KBM-7 (cell line): ENCODE data around the gene CHKB.
"Not testable (repeated sequence)": the region's sequence is repeated elsewhere in the genome, so short reads cannot be mapped to it uniquely, and the experiment has no call there.

ENCODE experiments used
- DNase-seq: peaks from one replicate; pipeline ENCODE4 v3.0.0-alpha.2; 2015
- in situ Hi-C: fragments of 300-500 bp; cut with MboI; formaldehyde crosslinking; loops from 2 replicates; pipeline ENCODE4 v1.14.3; 2020; ENCODE audit warnings: low sequenced_read_pairs, low pct_unique_long_range_greater_than_20kb, mixed read lengths

Gene CHKB

DNA sequence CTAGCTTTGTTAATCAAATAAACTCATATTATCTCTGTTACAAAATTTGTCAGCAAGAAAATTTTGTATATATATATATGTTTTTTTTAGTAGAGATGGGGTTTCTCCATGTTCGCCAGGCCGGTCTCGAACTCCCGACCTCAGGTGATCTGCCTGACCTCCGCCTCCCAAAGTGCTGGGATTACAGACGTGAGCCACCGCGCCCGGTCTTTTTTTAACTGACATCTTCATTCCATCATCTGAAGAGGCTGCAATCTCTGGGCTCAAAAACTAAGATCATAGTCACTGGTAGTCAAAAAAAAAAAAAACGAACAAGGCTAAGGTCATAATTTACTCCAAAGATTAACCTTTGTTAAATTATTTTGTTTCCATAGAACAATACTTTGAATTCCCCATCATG, 42.3 kb downstream of the CHKB start:
- DNase-seq, result no peak
- in situ Hi-C loops, result no loop called here

DNA sequence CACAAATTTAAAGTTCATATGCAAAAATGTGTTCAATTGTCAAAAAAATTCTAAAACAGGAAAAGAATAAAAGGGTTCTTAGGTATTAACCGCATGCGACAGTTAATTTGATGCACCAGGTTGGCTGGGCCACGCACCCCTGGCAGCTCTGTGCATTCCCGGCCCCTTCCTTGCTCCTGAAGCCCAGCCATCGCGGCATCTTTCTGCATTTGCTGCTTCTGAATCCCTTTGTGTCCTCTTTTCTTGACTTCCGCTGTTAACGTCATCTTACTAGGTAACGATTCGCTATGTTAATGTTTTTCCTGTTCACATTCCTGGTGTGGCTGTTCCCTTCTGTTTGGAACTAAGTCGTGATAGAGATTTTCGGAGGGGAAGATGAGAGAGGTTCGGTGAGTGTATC, 44.9 kb downstream of the CHKB start:
- in situ Hi-C loops, result no loop called here
- no peak for DNase-seq

DNA sequence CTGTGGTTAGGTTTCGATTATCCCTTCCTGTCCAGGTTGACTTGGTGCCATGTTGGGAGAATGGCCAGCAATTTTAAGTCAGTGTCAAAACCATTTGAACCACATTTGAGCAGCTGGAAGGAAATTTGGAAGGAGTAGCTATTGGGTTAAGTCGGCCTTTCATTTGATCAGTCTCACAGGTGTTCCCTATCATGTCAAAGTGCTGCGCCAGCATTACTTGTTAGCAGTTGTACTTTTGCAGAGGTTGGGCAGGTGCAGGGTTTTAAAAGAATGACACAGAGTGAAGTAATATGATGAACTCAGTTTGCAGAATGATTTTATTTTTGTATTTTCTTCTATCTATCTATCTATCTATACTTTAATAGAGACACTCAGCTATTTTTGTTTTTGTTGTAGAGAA, 46.4 kb downstream of the CHKB start:
- in situ Hi-C loops, result no loop called here
- no peak for DNase-seq

DNA sequence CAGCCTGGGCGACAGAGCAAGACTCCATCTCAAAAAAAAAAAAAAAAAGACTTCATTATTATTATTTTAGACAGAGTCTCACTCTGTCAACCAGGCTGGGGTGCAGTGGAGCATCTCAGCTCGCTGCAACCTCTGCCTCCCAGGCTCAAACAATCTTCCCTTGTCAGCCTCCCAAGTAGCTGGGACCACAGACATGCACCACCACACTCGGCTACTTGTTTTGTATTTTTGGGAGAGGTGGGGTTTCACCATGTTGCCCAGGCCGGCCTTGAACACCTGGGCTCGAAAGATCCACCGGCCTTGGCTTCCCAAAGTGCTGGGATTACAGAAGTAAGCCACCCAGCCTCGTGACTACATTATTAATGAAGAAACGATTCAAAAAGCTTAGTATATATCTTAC, 47.5 kb downstream of the CHKB start:
- no peak for DNase-seq

DNA sequence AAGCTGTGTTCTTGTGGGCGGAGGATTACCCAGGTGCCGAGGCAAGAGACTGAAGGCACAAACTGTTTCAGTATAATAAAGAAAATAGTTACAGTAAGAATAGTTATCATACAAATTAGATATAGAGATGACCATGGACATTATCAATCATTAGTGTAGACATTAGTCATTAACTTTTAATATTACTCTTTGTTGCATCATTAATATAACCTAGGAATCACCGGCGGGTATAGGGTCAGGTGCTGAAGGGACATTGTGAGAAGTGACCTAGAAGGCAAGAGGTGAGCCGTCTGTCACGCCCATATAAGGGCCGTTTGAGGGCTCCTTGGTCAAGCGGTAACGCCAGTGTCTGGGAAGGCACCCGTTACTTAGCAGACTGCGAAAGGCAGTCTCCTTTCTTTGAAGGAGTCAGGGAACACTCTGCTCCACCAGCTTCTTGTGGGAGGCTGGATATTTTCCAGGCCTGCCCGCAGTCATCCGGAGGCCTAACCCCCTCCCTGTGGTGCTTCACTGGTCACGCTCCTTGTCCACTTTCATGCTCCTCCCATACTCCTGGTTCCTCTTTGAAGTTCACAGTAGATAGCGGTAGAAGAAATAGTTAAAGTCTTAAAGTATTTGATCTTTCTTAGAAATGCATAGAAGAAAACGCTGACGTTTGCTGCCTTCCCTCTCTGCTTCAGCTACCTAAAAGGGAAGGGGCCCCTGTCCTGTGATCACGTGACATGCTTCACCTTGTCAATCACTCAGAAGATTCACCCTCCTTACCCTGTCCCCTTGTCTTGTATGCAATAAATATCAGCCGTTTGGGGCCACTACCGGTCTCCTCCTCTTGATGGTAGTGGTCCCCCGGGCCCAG, 48.6 kb downstream of the CHKB start:
- peak; percentile 69 for DNase-seq
- in situ Hi-C loops, result not testable (repeated sequence)

More for the DNA sequence above, 47.5 kb downstream of the CHKB start:
- in situ Hi-C loops, result no loop called here

DNA sequence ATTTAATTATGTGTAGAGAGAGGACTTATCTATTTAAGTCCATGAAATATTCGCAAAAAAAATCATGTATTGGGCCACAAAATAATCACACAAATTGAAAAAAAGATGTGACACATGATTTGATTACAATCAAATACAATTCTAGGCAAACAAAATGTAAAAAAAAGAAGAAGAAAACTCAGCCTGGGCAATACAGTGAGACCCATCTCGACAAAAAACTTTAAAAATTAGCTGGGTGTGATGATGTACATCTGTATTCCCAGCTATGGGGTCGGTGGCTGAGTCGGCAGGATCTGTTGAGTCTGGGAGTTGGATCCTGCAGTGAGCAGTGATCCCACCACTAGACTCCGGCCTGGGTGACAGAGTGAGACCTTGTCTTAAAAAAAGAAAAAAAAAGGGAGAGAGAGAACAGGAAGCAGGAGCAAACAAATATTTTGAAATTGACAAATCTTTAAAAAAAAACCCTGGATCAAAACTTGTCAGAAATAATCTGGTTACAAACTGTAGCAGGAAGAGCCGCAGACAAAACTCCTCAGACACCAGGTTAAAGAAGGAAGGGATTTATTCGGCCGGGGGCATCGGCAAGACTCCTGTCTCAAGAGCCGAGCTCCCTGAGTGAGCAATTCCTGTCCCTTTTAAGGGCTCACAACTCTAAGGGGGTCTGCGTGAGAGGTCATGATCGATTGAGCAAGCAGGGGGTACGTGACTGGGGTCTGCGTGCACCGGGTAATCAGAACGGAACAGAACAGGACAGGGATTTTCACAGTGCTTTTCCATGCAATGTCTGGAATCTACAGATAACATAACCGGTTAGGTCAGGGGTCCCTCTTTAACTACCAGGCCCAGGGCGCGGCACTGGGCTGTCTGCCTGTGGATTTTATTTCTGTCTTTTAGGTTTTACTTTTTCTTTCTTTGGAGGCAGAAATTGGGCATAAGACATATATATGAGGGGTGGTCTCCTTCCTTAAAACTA, 49.5 kb downstream of the CHKB start:
- in situ Hi-C loops, result no loop called here
- DNase-seq, result no peak

DNA sequence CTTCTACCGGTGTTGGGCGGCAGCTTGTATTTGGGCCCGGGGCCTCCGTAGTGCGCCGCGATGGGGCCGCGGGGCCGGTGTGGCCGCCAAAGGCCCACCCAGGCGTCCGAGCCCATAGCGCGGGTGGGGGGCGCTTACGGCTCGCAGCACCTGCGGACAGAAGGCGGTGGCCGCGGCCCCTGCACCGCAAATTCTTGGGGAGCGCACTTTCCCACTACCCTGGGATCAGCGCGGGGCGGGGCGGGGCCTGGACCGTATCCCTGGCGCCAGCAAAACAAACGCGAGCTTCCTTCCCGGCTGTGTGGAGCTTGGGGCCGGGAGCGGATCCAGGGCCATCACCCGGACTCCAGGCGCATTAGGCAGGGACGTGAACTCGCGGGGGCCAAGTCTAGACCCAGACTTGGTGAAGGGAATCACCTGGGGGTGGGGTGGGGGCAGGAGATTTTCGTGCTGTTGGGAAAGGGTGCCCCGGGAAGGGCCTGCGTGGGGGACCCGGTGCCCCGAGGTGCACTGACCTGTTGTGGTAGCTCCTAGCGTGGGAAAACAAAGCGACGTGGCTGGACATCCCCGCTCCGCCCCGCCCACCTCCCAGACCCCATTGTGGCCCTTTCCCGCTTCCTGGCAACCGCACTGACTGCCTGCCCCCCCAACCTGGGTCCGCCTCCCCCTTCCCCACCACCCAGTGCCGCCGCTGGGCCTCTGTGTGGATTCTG, 50.5 kb downstream of the CHKB start:
- in situ Hi-C loops, result no loop called here
- no peak for DNase-seq

DNA sequence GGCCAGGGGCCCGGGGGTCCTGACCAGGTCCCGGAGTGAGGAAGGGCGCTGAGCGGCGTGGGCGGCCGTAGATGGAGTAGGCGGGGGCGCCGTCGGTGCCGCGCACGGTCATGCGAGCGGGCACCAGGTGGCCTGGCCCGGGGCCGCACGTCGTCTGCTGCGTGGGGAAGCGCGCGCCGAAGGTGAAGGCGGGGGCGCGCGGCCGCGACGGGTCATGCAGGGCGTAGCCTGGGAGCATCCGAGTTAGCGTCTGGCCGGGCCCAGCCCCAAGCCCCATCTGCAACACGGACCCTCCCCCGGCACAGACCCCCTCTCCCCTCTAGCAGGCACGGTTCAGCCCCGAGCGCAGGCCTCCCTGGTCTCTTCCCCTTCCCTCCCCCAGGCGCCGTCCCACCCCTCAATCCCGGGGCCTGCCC, 51.1 kb downstream of the CHKB start:
- in situ Hi-C loops, result no loop called here
- no peak for DNase-seq

DNA sequence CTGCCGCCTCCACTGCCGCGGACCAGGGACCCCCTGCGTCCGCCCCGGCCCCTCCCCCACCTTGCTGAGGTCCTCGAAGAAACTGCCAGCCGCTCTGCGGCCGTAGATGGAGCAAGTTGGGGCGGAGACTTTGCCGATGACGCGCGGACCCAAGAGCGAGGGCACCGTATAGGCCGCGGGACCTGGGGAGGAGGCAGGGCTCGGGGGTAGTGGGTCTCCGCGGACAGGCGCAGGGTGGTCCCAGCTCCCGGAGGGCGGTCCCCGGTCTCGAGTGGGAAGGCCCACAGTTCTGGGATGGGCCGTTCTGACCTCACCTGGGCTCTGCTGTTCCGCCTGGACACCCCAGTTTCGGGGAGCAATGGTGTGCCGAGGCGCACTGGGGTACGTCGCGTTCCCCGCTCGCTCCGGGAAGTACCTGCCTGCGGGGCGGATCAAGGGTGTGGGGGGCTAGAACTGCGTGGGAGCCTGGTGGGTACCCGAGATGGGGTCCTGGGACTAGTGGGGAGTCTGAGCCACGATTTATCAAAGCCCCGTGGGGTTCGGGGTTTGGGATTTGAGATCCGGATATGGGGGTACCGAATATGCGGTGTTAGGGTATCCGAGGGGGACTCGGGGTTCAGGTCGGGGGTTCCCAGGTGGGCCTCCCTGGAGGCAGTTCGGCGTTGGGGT, 51.6 kb downstream of the CHKB start:
- no peak for DNase-seq
- in situ Hi-C loops, result no loop called here

DNA sequence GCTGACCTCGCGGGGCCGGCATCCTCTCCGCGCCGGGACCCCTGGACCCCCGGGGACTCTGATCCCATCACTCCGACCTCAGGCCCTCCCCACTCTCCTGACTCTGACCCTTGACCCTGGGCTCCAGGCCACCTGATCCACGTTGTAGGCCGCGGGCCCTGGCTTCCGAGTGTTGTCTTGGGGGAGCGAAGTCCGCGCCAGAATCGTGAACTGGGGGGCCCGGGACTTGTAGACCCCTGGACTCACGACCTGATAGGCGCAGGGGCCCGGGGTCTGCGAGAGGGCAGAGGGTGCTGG, 52.1 kb downstream of the CHKB start:
- in situ Hi-C loops, result no loop called here
- DNase-seq, result no peak

DNA sequence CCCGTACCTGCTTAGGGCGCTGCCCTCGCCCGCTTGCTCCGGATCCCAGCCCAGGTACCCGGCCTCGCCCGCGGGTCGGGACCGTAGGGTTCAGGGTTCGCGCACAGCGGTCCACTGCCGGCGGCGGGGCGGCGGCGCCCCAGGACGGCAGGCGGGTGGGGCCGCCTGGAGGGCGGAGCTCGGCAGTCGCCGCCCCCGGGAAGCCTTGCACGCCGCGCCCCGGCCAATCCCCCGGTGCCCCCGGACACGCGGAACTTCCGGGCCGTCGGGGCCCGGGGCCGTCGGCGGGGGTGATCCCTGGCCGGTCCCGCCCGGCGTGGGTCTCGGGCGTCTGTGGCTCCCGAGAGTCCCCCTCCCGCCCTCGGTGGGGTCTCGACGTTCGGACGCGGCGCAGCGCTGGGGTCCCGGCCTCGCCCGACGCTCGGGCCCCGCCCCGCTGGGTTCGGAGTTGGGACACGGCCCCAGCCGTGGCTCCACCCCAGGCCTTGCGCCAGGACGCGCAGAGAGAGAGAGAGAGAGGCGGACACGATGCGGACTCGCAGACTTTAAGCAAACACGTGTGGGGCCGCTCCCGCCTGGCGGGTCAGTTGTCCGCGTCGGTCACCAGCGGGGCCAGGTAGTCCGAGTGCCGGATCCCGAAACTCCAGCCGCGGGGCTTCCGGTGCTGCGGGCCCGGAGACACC, 52.6 kb downstream of the CHKB start, which contains the start of gene TYMP:
TYMP (minus strand) TSS at position 116 of the 683 bp plus-strand sequence. CDS start 303 bp downstream, outside the sequence.
- DNase-seq, result no peak

DNA sequence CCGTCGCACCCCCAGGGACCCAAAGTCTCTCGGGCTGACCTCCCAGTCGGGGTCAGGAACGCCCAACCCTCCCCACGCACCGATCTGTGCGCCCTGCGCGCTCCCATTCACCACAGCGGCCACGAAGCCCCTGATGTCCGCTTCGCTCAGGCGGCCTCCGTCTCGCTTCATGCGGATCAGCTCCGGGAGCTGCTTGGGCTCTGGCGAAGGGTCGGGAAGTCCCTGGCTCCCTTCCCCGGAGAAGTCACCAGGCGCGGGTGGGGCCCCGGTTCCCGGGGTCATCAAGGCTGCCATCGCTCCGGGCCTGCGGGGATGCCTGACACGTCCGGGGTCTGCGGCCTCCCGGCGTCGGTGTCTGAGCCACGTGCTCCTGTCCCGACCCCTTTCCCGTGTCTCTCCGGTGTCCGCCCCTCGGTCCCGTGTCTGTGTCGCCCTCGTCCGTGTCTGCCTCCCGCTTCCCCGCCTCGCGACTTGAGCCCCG, 53.2 kb downstream of the CHKB start:
- in situ Hi-C loops, result no loop called here
- no peak for DNase-seq

More for the DNA sequence above, 52.6 kb downstream of the CHKB start, which contains the start of gene TYMP:
- in situ Hi-C loops, result no loop called here
